GM12875 (cell line): Measurements from ENCODE around the gene MTIF3.

Source experiments
- H3K4me3 ChIP-seq: one replicate; pipeline ENCODE4 v1.5.1; 2011; ENCODE audit warnings: low read depth, low read length, control low read depth
- CTCF ChIP-seq: IDR thresholded peaks from 2 replicates; pipeline ENCODE4 v1.5.1; 2011; ENCODE audit warnings: low read depth, mild to moderate bottlenecking, control low read depth, inconsistent platforms, low read length, moderate library complexity, borderline replicate concordance; ENCODE audit not compliant: insufficient read depth

Gene MTIF3

GRCh38 chr13:27472941-27473340 lies 22.6 kb upstream of the MTIF3 start:
- TF ChIP-seq CTCF, result no peak
- no peak overlapping the region for H3K4me3 ChIP-seq

- H3K4me3 ChIP-seq, result no peak overlapping the region
- TF ChIP-seq CTCF, result no peak
Observed at GRCh38 chr13:27472441-27472840, 22.1 kb upstream of the MTIF3 start.

- no peak for TF ChIP-seq CTCF
Observed at GRCh38 chr13:27470075-27470820, 19.9 kb upstream of the MTIF3 start.

GRCh38 chr13:27466513-27466912 lies 16.1 kb upstream of the MTIF3 start:
- TF ChIP-seq CTCF, result no peak

More at GRCh38 chr13:27470075-27470820, 19.9 kb upstream of the MTIF3 start:
- H3K4me3 ChIP-seq, result no peak overlapping the region

GRCh38 chr13:27465611-27466010 lies 15.2 kb upstream of the MTIF3 start:
- no peak overlapping the region for H3K4me3 ChIP-seq
- TF ChIP-seq CTCF, result no peak

More at GRCh38 chr13:27466513-27466912, 16.1 kb upstream of the MTIF3 start:
- H3K4me3 ChIP-seq, result no peak overlapping the region

GRCh38 chr13:27463500-27463899 lies 13.1 kb upstream of the MTIF3 start:
- TF ChIP-seq CTCF, result no peak
- no peak overlapping the region for H3K4me3 ChIP-seq

- no peak overlapping the region for H3K4me3 ChIP-seq
- TF ChIP-seq CTCF, result no peak
Observed at GRCh38 chr13:27461940-27462584, 11.7 kb upstream of the MTIF3 start.
